ENCODE results near the gene WNT6. TPM values are rescaled to one million over a fixed set of nuclear protein-coding genes. Genes with fewer than 3 reads are reported as not detected.

Gene WNT6
- total RNA-seq, 1 experiment from 2014 or later, result 1.4 TPM

DNA sequence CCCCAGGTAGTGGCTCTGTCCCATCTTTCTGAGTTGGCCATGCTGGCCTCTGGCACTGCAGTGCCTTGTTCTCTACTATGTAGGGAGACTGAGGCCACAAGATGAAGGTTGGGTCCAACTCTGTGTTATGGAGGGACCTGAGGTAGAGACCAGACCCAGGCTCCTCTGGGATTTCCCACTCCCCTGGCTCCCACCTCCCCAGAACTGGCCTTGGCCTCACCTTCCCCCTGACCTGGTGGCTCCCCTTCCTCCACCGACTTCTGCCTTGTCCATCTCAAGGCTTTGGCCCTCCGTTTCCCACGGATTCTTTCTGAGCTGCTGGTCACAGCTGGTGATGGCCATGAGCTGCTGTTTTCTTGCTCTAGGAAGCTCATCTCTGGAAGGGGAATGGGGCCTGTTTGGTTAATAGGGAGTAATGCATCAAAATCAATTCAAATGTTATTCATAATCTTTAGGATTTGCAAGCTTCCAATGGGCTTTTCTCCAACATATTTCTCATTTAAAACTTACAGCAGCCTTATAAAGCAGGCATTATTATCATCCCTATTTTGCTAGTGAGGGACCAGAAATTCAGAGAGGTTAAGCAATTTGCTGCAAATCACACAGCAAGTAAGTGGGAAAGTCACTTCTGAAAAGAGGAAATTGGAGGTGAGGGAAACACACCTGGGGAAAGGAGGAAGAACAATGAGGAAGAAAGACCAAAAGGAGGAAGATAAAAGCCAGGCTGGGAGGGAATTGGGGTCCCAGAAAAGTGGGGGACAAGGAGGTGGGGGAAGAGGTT is 28.9 kb upstream of the WNT6 start:
- POLR2A ChIA-PET, result no interaction called here
- no TSS peak for BruUV-seq (replicated peaks)
- Histone ChIP-seq H4K20me1 (ENCODE audit: insufficient read depth) (no peaks in the 10 kb centered on the region), H2AFZ (ENCODE audit: low read depth, low read length, poor library complexity, severe bottlenecking) (no peak overlapping the region), H3K4me2 (ENCODE audit: low read length) (no peak overlapping the region), H3K9me2 (ENCODE audit: insufficient read depth) (no peaks in the 10 kb centered on the region), H3K4me1 (ENCODE audit: control insufficient read depth in 1 of 2, insufficient read depth in 2 of 2, low read length in 2 of 2) (peaks cover 28 to 40% of the 10 kb centered on the region in 2 experiments), H3K9ac (ENCODE audit: low read length) (no peak overlapping the region), H3K27me3 (ENCODE audit: insufficient read depth, low read length) (no peaks in the 10 kb centered on the region), H3K36me3 (ENCODE audit: control insufficient read depth in 1 of 2, insufficient read depth in 2 of 2, low read length in 2 of 2) (no peaks in the 10 kb centered on the region), H3K4me3 (replicated peaks in 1 of 2; ENCODE audit: low read depth in 1 of 2, low read length in 2 of 2) (no peak overlapping the region), H3K9me3 (ENCODE audit: control insufficient read depth in 1 of 2, insufficient read depth in 1 of 2, low read depth in 1 of 2, low read length in 2 of 2) (no peaks in the 10 kb centered on the region), H3K79me2 (ENCODE audit: insufficient read depth, low read length) (no peaks in the 10 kb centered on the region), H3K27ac (ENCODE audit: low read depth, low read length) (no peak overlapping the region)
- TF ChIP-seq, protein P1, sequence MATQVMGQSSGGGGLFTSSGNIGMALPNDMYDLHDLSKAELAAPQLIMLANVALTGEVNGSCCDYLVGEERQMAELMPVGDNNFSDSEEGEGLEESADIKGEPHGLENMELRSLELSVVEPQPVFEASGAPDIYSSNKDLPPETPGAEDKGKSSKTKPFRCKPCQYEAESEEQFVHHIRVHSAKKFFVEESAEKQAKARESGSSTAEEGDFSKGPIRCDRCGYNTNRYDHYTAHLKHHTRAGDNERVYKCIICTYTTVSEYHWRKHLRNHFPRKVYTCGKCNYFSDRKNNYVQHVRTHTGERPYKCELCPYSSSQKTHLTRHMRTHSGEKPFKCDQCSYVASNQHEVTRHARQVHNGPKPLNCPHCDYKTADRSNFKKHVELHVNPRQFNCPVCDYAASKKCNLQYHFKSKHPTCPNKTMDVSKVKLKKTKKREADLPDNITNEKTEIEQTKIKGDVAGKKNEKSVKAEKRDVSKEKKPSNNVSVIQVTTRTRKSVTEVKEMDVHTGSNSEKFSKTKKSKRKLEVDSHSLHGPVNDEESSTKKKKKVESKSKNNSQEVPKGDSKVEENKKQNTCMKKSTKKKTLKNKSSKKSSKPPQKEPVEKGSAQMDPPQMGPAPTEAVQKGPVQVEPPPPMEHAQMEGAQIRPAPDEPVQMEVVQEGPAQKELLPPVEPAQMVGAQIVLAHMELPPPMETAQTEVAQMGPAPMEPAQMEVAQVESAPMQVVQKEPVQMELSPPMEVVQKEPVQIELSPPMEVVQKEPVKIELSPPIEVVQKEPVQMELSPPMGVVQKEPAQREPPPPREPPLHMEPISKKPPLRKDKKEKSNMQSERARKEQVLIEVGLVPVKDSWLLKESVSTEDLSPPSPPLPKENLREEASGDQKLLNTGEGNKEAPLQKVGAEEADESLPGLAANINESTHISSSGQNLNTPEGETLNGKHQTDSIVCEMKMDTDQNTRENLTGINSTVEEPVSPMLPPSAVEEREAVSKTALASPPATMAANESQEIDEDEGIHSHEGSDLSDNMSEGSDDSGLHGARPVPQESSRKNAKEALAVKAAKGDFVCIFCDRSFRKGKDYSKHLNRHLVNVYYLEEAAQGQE (IDR thresholded peaks at IDR 0.05; ENCODE audit: low read depth), result no peak
- TF ChIP-seq RAD21 (IDR thresholded peaks at IDR 0.05; ENCODE audit: low read depth) (no peak), SP1 (IDR thresholded peaks at IDR 0.05; ENCODE audit: low read depth) (no peak)
- TF ChIP-seq, protein P2, sequence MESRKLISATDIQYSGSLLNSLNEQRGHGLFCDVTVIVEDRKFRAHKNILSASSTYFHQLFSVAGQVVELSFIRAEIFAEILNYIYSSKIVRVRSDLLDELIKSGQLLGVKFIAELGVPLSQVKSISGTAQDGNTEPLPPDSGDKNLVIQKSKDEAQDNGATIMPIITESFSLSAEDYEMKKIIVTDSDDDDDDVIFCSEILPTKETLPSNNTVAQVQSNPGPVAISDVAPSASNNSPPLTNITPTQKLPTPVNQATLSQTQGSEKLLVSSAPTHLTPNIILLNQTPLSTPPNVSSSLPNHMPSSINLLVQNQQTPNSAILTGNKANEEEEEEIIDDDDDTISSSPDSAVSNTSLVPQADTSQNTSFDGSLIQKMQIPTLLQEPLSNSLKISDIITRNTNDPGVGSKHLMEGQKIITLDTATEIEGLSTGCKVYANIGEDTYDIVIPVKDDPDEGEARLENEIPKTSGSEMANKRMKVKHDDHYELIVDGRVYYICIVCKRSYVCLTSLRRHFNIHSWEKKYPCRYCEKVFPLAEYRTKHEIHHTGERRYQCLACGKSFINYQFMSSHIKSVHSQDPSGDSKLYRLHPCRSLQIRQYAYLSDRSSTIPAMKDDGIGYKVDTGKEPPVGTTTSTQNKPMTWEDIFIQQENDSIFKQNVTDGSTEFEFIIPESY (IDR thresholded peaks at IDR 0.05; ENCODE audit: extremely low read depth, insufficient replicate concordance, low read length), result no peak
- intact Hi-C loops (cut with micrococcal nuclease), result no loop called here
- DNase-seq (ENCODE audit: low read depth, low spot score), result no peak
- no peak for ATAC-seq
- CTCF ChIA-PET, result no interaction called here
- RAD21 ChIA-PET (ENCODE audit: low non-redundant PET in 1 of 2, low total read pairs in 2 of 2, uncharacterized antibody in 2 of 2, unreplicated experiment in 2 of 2), result no interaction called here

Data from HCT116 (cell line).